HCT116 (cell line): ENCODE data around the gene FBRS. TPM values are rescaled to one million over a fixed set of nuclear protein-coding genes. Genes with fewer than 3 reads are reported as not detected.

Source experiments
- ATAC-seq: fragments of 200-7000 bp; cut with Tn5 transposase; 2 replicates; pipeline ENCODE4 v1.9.1; 2020; ENCODE audit warnings: mild to moderate bottlenecking, moderate library complexity
- BruUV-seq: library from RNA; stranded (reverse); fragments of 400-500 nt; replicated peaks from 2 replicates; lab custom pipeline; 2021; lab: Mats Ljungman, UMichigan
- CTCF ChIA-PET: fragments of 300-600 bp; sonication (Branson Sonifier 250); formaldehyde crosslinking; loops from one replicate; lab custom pipeline; 2021; ENCODE audit warnings: antibody characterized with exemption; lab: Charles Lee
- POLR2A ChIA-PET: fragments of 300-600, 350-600 bp; sonication (Branson Sonifier 250); formaldehyde crosslinking; loops from one replicate; lab custom pipeline; 2021; ENCODE audit warnings: antibody characterized with exemption; lab: Charles Lee
- RAD21 ChIA-PET, 2 experiments: fragments of 300-600 bp; sonication (Branson Sonifier 250); formaldehyde crosslinking; loops; one replicate each; lab custom pipeline; 2023; ENCODE audit warnings: low total read pairs in 2 of 2; ENCODE audit not compliant: uncharacterized antibody in 2 of 2, unreplicated experiment in 2 of 2, low non-redundant PET in 1 of 2; lab: Charles Lee
- DNase-seq: peaks from one replicate; pipeline ENCODE4 v3.0.0-alpha.2; 2010; ENCODE audit warnings: low read depth, low spot score
- H2AFZ ChIP-seq: fragments of 200-600 bp; shearing (Covaris generic), sonication (generic); 2 replicates; pipeline ENCODE4 v1.6.1; 2017; ENCODE audit warnings: low read depth, mixed run types, mixed read lengths, antibody characterized with exemption, low read length; ENCODE audit not compliant: poor library complexity, severe bottlenecking
- H3K27ac ChIP-seq: 2 replicates; pipeline ENCODE4 v1.5.1; 2012; ENCODE audit warnings: low read depth, low read length
- H3K27me3 ChIP-seq: fragments of 200-600 bp; sonication (generic); 2 replicates; pipeline ENCODE4 v1.6.1; 2016; ENCODE audit warnings: mixed run types, low read length, mixed read lengths; ENCODE audit not compliant: insufficient read depth
- H3K36me3 ChIP-seq, 2 experiments: fragments of 200-500 bp in 1 of 2; fragments of 200-600 bp in 1 of 2; sonication (Bioruptor generic) in 1 of 2; sonication (generic) in 1 of 2; 2 replicates each; pipeline versions ENCODE4 v1.5.1 to v1.6.1; 2014 to 2016; ENCODE audit warnings: low read length in 2 of 2, inconsistent platforms in 1 of 2, mixed read lengths in 1 of 2, mixed run types in 1 of 2; ENCODE audit not compliant: insufficient read depth in 2 of 2, control insufficient read depth in 1 of 2
- H3K4me1 ChIP-seq, 2 experiments: fragments of 200-600 bp in 1 of 2; sonication (generic) in 1 of 2; 2 replicates each; pipeline versions ENCODE4 v1.5.1 to v1.6.1; 2012 to 2017; ENCODE audit warnings: low read length in 2 of 2, inconsistent platforms in 1 of 2, mild to moderate bottlenecking in 1 of 2, mixed read lengths in 1 of 2, mixed run types in 1 of 2, moderate library complexity in 1 of 2; ENCODE audit not compliant: insufficient read depth in 2 of 2, control insufficient read depth in 1 of 2
- H3K4me2 ChIP-seq: fragments of 200-600 bp; sonication (generic); 2 replicates; pipeline ENCODE4 v1.6.1; 2017; ENCODE audit warnings: mixed run types, low read length, mixed read lengths
- H3K4me3 ChIP-seq, 2 experiments: fragments of 200-600 bp in 1 of 2; sonication (generic) in 1 of 2; replicated peaks in 1 of 2; 2 replicates each; pipeline ENCODE4 v1.5.1; 2011 to 2016; ENCODE audit warnings: low read length in 2 of 2, control low read depth in 1 of 2, low read depth in 1 of 2, mild to moderate bottlenecking in 1 of 2, mixed read lengths in 1 of 2, mixed run types in 1 of 2
- H3K79me2 ChIP-seq: fragments of 200-600 bp; sonication (generic); 2 replicates; pipeline ENCODE4 v1.6.1; 2017; ENCODE audit warnings: mild to moderate bottlenecking, mixed run types, low read length, moderate library complexity, mixed read lengths; ENCODE audit not compliant: insufficient read depth
- H3K9ac ChIP-seq: fragments of 200-600 bp; sonication (generic); 2 replicates; pipeline ENCODE4 v1.6.1; 2016; ENCODE audit warnings: low read length, mixed read lengths
- H3K9me2 ChIP-seq: fragments of 200-600 bp; sonication (generic), shearing (Covaris generic); 2 replicates; pipeline ENCODE4 v1.6.1; 2017; ENCODE audit warnings: mixed run types, mild to moderate bottlenecking, moderate library complexity; ENCODE audit not compliant: insufficient read depth
- H3K9me3 ChIP-seq, 2 experiments: fragments of 200-500 bp in 1 of 2; fragments of 200-600 bp in 1 of 2; sonication (Bioruptor generic) in 1 of 2; sonication (generic) in 1 of 2; 2 replicates each; pipeline ENCODE4 v1.6.1; 2014 to 2017; ENCODE audit warnings: low read length in 2 of 2, mixed read lengths in 2 of 2, inconsistent platforms in 1 of 2, low read depth in 1 of 2, mild to moderate bottlenecking in 1 of 2, mixed run types in 1 of 2, moderate library complexity in 1 of 2; ENCODE audit not compliant: control insufficient read depth in 1 of 2, insufficient read depth in 1 of 2
- H4K20me1 ChIP-seq: fragments of 200-600 bp; sonication (generic), shearing (Covaris generic); 2 replicates; pipeline ENCODE4 v1.6.1; 2017; ENCODE audit warnings: mixed run types, mild to moderate bottlenecking, moderate library complexity; ENCODE audit not compliant: insufficient read depth
- CBX3 ChIP-seq: IDR thresholded peaks from 2 replicates; pipeline ENCODE4 v1.6.1; 2012; ENCODE audit warnings: low read depth
- EZH2phosphoT487 ChIP-seq: fragments of 200-600 bp; IDR thresholded peaks from 2 replicates; pipeline ENCODE4 v1.6.1; 2018; ENCODE audit warnings: antibody characterized with exemption, borderline replicate concordance
- SIN3A ChIP-seq: IDR thresholded peaks from 2 replicates; pipeline ENCODE4 v1.6.1; 2012; ENCODE audit warnings: low read depth
- TCF7L2 ChIP-seq: IDR thresholded peaks from 2 replicates; pipeline ENCODE4 v1.7.0; 2011; ENCODE audit warnings: borderline replicate concordance, inconsistent platforms; ENCODE audit not compliant: insufficient read depth, insufficient read length; ENCODE audit errors: extremely low read depth
- ZNF274 ChIP-seq: fragments of 200-500 bp; sonication (Bioruptor generic); IDR thresholded peaks from 2 replicates; pipeline ENCODE4 v1.6.1; 2014; ENCODE audit warnings: mild to moderate bottlenecking, low read depth, low read length, inconsistent platforms
- intact Hi-C: fragments of 100-400 bp; cut with micrococcal nuclease; formaldehyde crosslinking; loops from 2 replicates; pipeline ENCODE4 v1.10.0; 2022
- total RNA-seq: library from RNA; stranded (reverse); gene quantifications from one replicate; pipeline ENCODE4 v1.2.1, GENCODE V29; 2021; ENCODE audit not compliant: unreplicated experiment

FBRS gene
- total RNA-seq, 1 experiment from 2014 or later = 65.3 TPM

DNA sequence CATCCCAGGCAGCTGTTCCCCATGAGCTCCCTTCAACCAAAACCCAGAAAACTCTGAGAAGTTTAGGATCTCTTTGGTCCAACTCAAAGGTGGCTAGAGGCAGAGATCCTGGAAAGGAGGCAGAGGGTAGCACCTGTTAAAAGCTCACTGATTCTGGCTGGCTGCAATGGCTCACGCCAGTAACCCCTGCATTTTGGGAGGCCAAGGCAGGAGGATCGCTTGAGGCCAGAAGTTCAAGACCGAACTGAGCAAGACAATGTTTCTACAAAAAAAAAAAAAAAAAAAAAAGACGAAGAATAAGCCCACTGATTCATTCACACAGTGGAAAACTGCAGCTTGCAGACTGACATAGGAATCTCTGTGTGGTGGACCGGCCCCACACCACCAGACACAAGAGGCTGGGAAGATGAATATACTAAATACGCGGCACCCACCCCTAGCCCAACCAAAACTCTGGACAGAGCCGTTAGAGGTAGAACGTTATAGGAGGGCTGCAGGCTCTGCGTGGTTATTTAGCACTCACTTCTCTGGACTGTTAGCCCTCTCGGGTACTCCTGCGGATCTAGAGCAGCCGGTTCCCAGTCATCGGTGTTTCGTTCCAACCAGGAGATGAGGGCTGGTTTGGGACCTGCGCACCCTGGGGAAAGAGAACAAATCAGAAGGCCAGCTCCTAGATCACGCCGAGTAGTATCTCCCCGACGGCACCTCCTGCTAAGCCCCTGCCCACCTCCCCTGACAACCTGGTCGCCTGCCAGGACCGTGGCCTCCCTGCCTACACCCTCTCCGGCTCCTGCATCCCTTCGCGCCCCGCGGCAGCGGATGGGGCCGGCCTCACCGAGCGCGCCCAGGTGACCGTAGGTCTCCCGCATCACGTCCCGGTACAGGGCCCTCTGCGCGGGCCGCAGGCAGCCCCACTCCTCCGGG is 49.0 kb upstream of the FBRS start:
- BruUV-seq = no TSS peak
- no peaks in the 10 kb centered on the region for H3K9me3 ChIP-seq
- POLR2A ChIA-PET = interaction anchor here (1.4 to 2.0 kb wide), 3 partner anchors 10 to 179 kb away, joined by 4 to 14 read pairs (median 6); partner anchors contain the start of gene DCTPP1

More for the DNA sequence above, 49.0 kb upstream of the FBRS start:
- Histone ChIP-seq H3K4me2 (peak overlapping the region; percentile 90), H4K20me1 (no peaks in the 10 kb centered on the region), H3K4me3 (peak overlapping the region; percentile 85 to 95), H3K27ac (peak overlapping the region; percentile 97), H3K36me3 (peaks cover 6 to 11% of the 10 kb centered on the region in 2 experiments; a peak in 3 of 4 replicates), H3K9me2 (no peaks in the 10 kb centered on the region), H3K79me2 (peaks cover 16% of the 10 kb centered on the region), H2AFZ (no peak overlapping the region), H3K27me3 (no peaks in the 10 kb centered on the region), H3K4me1 (peaks cover 12 to 17% of the 10 kb centered on the region in 2 experiments; a peak in 2 of 4 replicates), H3K9ac (peak overlapping the region; percentile 95)
- TF ChIP-seq CBX3 (no peak), ZNF274 (no peak), EZH2phosphoT487 (no peak), TCF7L2 (no peak), SIN3A (no peak; the same call in 1 of the 2 replicates)
- RAD21 ChIA-PET = interaction anchor here (0.6 to 0.7 kb wide), 2 partner anchors 41 to 180 kb away, joined by 3 to 6 read pairs; partner anchors contain the start of gene DCTPP1 (in 1 of the 2)
- CTCF ChIA-PET = interaction anchor here (1.2 to 1.4 kb wide), 4 partner anchors 11 to 199 kb away, joined by 3 to 11 read pairs (median 7); partner anchors contain the start of gene DCTPP1
- ATAC-seq (peak; percentile 60), DNase-seq (no peak)
- intact Hi-C loops = no loop called here
